PFSK-1 (cell line): ENCODE measurements around the gene CENPV. TPM values are rescaled to one million over a fixed set of nuclear protein-coding genes. Genes with fewer than 3 reads are reported as not detected.

ENCODE experiments used
- FOXP2 ChIP-seq: optimal IDR thresholded peaks from 2 replicates; pipeline ENCODE3; 2011; ENCODE audit warnings: borderline replicate concordance, control low read depth, inconsistent platforms; ENCODE audit not compliant: insufficient read depth; ENCODE audit errors: extremely low read length, extremely low read depth
- POLR2AphosphoS5 ChIP-seq: IDR thresholded peaks from 2 replicates; pipeline ENCODE4 v1.6.1; 2012; ENCODE audit warnings: low read depth, mild to moderate bottlenecking, control low read depth, low read length, moderate library complexity
- SIN3A ChIP-seq: IDR thresholded peaks from 2 replicates; pipeline ENCODE4 v1.6.1; 2012; ENCODE audit warnings: mild to moderate bottlenecking, low read length, moderate library complexity, borderline replicate concordance; ENCODE audit not compliant: insufficient read depth
- TAF1 ChIP-seq: IDR thresholded peaks from 2 replicates; pipeline ENCODE4 v1.6.1; 2012; ENCODE audit warnings: low read length, control low read depth, borderline replicate concordance; ENCODE audit not compliant: insufficient read depth
- polyA plus RNA-seq: library from polyadenylated mRNA; unstranded; fragments of >200 nt; gene quantifications from one replicate; pipeline ENCODE4 v1.2.1, GENCODE V29; 2012; ENCODE audit warnings: low read depth, missing spikeins; ENCODE audit not compliant: insufficient read length
- TF ChIP-seq, protein P1 (sequence below), 2 experiments: IDR thresholded peaks; 2 replicates each; pipeline versions ENCODE4 v1.6.1 to v1.8.0; 2011 to 2012; ENCODE audit warnings: low read depth in 2 of 2, low read length in 2 of 2, control low read depth in 1 of 2, inconsistent platforms in 1 of 2, mild to moderate bottlenecking in 1 of 2, moderate library complexity in 1 of 2; ENCODE audit not compliant: insufficient read depth in 1 of 2

The CENPV gene
- polyA plus RNA-seq = 97.7 TPM

DNA sequence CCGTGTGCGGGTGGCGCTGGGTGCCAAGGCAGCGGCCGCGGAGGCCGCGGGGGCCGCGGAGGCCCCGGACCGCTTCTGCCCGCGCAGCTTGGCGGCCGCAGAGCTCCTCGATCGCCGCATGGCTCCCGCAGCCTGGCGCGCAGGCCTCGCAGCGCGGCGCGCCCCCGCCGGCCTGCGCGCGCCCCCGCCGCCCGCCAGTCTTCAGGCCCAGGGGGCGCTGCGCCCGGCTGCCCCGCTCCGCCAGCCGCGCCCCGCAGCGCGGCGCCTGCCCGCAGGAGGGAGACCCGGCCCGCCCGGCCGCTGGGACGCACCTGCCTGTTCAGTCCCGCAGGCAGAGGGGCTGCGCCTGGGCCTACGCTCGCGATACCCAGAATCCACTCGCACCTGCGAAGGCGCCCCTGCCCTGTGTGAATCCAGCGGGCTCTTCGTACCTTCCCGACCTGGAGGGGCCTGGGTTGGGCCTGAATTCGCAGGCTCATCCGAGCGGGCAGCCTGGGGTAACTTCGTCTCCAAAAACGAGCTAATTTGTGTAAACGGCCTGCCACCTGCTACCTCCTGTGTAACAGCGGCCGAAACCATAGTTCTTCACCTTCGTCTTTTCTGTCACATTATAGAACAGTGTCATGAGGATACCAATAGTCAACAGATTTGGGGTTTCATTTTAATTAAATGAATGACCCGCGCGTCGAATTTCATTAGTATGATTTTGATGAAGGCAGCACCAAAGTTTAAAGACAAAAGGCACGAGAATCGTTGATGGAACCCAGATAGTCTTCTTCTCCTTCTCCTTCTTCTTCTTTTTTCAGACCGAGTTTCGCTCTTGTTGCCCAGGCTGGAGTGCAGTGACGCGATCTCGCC, at the start of gene CENPV:
Gene CENPV (minus strand): TSS at position 153 of the 858 bp plus-strand sequence. CDS start 33 bp downstream, at position 120.
- TF ChIP-seq TAF1 (no peak), SIN3A (no peak), POLR2AphosphoS5 (no peak), FOXP2 (no peak)
- TF ChIP-seq, protein P1, sequence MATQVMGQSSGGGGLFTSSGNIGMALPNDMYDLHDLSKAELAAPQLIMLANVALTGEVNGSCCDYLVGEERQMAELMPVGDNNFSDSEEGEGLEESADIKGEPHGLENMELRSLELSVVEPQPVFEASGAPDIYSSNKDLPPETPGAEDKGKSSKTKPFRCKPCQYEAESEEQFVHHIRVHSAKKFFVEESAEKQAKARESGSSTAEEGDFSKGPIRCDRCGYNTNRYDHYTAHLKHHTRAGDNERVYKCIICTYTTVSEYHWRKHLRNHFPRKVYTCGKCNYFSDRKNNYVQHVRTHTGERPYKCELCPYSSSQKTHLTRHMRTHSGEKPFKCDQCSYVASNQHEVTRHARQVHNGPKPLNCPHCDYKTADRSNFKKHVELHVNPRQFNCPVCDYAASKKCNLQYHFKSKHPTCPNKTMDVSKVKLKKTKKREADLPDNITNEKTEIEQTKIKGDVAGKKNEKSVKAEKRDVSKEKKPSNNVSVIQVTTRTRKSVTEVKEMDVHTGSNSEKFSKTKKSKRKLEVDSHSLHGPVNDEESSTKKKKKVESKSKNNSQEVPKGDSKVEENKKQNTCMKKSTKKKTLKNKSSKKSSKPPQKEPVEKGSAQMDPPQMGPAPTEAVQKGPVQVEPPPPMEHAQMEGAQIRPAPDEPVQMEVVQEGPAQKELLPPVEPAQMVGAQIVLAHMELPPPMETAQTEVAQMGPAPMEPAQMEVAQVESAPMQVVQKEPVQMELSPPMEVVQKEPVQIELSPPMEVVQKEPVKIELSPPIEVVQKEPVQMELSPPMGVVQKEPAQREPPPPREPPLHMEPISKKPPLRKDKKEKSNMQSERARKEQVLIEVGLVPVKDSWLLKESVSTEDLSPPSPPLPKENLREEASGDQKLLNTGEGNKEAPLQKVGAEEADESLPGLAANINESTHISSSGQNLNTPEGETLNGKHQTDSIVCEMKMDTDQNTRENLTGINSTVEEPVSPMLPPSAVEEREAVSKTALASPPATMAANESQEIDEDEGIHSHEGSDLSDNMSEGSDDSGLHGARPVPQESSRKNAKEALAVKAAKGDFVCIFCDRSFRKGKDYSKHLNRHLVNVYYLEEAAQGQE (IDR thresholded peaks at IDR 0.05; ENCODE audit: insufficient read depth in 1 of 2, low read depth in 2 of 2, low read length in 2 of 2) = peak in 1 of 2 experiments; percentile 53; a peak in 2 of 4 replicates

GRCh38 chr17:16398270-16399267, 45.3 kb upstream of the CENPV start:
- TF ChIP-seq TAF1 (no peak), FOXP2 (no peak), POLR2AphosphoS5 (no peak), SIN3A (no peak)
- TF ChIP-seq, protein P1 (IDR thresholded peaks at IDR 0.05; ENCODE audit: insufficient read depth in 1 of 2, low read depth in 2 of 2, low read length in 2 of 2) = no peak

DNA sequence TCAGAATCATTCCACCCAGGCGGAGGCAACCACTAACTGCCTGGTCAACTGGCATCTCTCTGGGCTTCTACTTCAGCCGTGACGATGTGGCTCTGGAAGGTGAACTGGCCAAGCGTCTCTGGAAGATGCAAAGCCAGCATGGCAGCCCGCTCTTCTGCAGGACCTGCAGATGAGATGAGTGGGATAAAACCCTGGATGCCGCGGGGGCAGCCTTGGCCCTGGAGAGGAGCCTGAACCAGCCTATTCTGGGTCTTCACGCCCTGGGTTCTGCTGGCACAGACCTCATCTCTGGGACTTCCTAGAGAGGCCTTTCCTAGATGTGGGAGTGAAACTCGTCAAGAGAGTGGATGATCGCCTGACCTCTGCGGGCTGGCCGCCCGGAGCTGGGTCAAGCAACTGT, 38.2 kb upstream of the CENPV start:
- TF ChIP-seq SIN3A (no peak), TAF1 (no peak), POLR2AphosphoS5 (no peak)

DNA sequence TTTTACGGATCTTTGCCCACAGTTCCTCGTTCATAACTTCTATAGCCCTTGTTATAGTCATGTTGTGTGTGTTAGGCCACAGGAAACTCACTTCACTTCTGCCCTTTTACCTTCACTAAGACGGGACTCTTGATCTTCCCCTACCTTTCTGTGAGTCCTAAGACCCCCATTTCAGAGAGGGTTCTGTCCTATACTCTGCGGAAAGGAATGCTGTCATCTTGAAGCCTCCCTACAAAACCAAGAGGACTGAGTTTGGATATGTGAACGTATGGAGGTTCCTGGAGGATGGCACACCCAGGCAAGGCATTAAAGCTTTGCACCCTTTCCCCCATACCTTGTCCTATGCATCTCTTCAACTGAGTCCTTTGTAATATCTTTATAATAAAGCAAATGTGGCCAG, 31.3 kb upstream of the CENPV start:
- no peak for TF ChIP-seq TAF1
- TF ChIP-seq, protein P1 (IDR thresholded peaks at IDR 0.05; ENCODE audit: insufficient read depth in 1 of 2, low read depth in 2 of 2, low read length in 2 of 2) = no peak
- no peak for TF ChIP-seq SIN3A
- peak; percentile 53; the same call in 1 of the 2 replicates for TF ChIP-seq POLR2AphosphoS5

GRCh38 chr17:16383772-16384287, 30.6 kb upstream of the CENPV start:
- TF ChIP-seq FOXP2 (no peak), TAF1 (no peak), POLR2AphosphoS5 (no peak), SIN3A (no peak)
- TF ChIP-seq, protein P1 (IDR thresholded peaks at IDR 0.05; ENCODE audit: insufficient read depth in 1 of 2, low read depth in 2 of 2, low read length in 2 of 2) = no peak
